Mesodermal cell (in vitro differentiated cells): ENCODE results near the gene TDRD7.

Experiments
- H3K27ac ChIP-seq: 2 replicates; pipeline ENCODE4 v1.7.0; 2013; ENCODE audit warnings: mild to moderate bottlenecking, low read depth, low read length, moderate library complexity; ENCODE audit not compliant: severe bottlenecking
- H3K36me3 ChIP-seq: 2 replicates; pipeline ENCODE4 v1.7.1; 2013; ENCODE audit warnings: mild to moderate bottlenecking, low read length, moderate library complexity; ENCODE audit not compliant: control insufficient read depth, insufficient read depth
- H3K4me1 ChIP-seq: one replicate; pipeline ENCODE4 v1.7.1; 2013; ENCODE audit warnings: mild to moderate bottlenecking, low read length; ENCODE audit not compliant: insufficient read depth, control insufficient read depth, poor library complexity, severe bottlenecking
- H3K4me3 ChIP-seq: 2 replicates; pipeline ENCODE4 v1.7.0; 2013; ENCODE audit warnings: low read length, control low read depth, mild to moderate bottlenecking; ENCODE audit not compliant: insufficient read depth, poor library complexity, severe bottlenecking; ENCODE audit errors: extremely low read depth
- H3K9me3 ChIP-seq: 2 replicates; pipeline ENCODE4 v1.7.1; 2013; ENCODE audit warnings: mild to moderate bottlenecking, low read length, moderate library complexity; ENCODE audit not compliant: control insufficient read depth
- whole genome bisulfite sequencing, 2 experiments: methylation state at CpG; one replicate each; pipeline ENCODE4 v1.1.5; 2013; ENCODE audit warnings: missing lambda C conversion rate in 2 of 2; ENCODE audit not compliant: insufficient coverage in 2 of 2; 5-methylcytosine and 5-hydroxymethylcytosine counted together

The TDRD7 gene

GRCh38 chr9:97373331-97373730, 38.6 kb upstream of the TDRD7 start:
- H3K36me3 ChIP-seq: no peaks in the 10 kb centered on the region
- peaks cover 16% of the 10 kb centered on the region for H3K9me3 ChIP-seq
- 100% methylated on average over 2 to 3 of the region's 4 CpGs for WGBS, 2 experiments
- H3K4me3 ChIP-seq: no peak overlapping the region
- no peak overlapping the region for H3K27ac ChIP-seq
- no peaks in the 10 kb centered on the region for H3K4me1 ChIP-seq

DNA sequence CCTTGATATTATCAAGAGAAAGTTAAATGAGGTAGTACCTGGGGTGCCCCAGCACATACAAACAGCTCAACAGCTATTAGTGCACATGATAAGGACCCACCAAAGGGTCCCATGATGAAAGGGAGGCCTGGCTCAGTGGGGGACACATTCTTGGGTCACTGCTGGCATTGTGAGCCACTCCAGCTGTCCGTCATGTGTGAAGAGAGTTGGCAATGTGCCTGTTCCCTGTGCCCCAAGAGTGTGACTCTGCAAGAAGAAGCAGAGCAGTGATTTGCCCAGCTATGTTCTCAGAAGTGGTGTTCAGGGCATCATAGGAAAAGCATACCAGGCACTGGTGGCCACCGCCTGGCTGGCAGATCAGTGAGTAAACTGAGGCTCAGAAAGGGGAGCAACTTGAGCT, 37.1 kb upstream of the TDRD7 start:
- Histone ChIP-seq H3K9me3 (peaks cover 7% of the 10 kb centered on the region), H3K4me3 (no peak overlapping the region), H3K36me3 (no peaks in the 10 kb centered on the region), H3K27ac (no peak overlapping the region), H3K4me1 (no peaks in the 10 kb centered on the region)
- 88% methylated on average over 2 of the region's 2 CpGs for WGBS, 2 experiments

DNA sequence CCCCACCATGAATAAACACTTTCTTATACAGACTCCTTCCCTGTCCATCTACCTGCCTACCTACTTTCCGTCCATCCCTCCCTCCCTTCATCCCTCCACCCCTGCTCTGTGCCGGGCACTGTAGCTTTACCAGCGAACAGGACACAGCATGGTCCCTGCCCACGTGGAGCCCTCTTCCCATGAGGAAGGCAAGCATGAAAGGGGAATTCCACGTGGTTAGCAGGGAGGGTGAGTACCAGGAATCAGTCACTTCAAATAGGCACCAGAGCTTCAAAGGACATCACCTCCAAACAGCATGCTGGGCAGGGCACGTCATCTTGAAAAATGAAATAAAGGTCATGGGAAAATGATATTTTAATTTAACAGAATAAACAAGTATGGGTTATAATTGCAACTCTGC, 35.0 kb upstream of the TDRD7 start:
- 36 to 75% methylated on average over 2 to 4 of the region's 6 CpGs for WGBS, 2 experiments
- no peak overlapping the region for H3K4me3 ChIP-seq
- no peaks in the 10 kb centered on the region for H3K36me3 ChIP-seq

DNA sequence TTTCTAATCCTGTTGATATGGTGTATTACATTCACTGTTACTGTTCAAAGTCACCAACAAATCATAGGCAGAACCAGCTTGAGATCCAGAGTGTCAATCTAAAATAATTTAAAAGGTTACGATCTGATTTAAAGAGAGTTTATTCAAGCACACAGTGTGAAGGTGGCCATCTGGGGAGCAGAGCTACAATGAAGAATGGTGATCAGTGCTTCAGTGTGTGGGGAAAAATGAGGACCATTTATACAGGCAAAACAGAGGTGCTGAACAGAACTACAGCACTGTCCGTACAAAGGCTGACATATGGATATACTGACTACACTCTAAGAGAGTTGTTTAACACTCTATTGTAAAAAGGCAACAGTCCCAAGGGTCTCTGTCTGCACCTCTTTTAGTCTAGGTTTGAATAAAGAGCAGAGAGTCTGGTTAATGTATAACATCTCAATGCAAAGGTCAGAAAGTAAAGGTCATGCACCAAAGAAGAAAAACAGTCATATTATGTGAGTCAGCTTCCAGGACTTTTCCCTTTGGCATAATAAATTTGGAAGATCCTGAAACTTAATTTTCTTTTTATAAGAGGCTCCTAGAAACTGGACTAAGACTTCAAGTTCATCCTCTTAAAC, 29.7 kb upstream of the TDRD7 start:
- Histone ChIP-seq H3K27ac (no peak overlapping the region), H3K36me3 (no peaks in the 10 kb centered on the region), H3K4me3 (no peak overlapping the region), H3K4me1 (no peaks in the 10 kb centered on the region), H3K9me3 (no peaks in the 10 kb centered on the region)
- WGBS, 2 experiments: 14 to 83% methylated on average over 1 to 2 of the region's 2 CpGs

More for the DNA sequence above, 35.0 kb upstream of the TDRD7 start:
- H3K27ac ChIP-seq: no peak overlapping the region
- H3K4me1 ChIP-seq: no peaks in the 10 kb centered on the region
- H3K9me3 ChIP-seq: no peaks in the 10 kb centered on the region

- Histone ChIP-seq H3K4me1 (no peaks in the 10 kb centered on the region), H3K4me3 (no peak overlapping the region), H3K36me3 (no peaks in the 10 kb centered on the region), H3K27ac (no peak overlapping the region), H3K9me3 (no peaks in the 10 kb centered on the region)
- 80 to 81% methylated on average over 4 of the region's 5 CpGs for WGBS, 2 experiments
These were observed 27.3 kb upstream of the TDRD7 start for GRCh38 chr9:97384406-97385262.

- no peaks in the 10 kb centered on the region for H3K4me1 ChIP-seq
- no peaks in the 10 kb centered on the region for H3K36me3 ChIP-seq
- no peak overlapping the region for H3K4me3 ChIP-seq
- WGBS, 2 experiments: 87 to 93% methylated on average over 12 to 13 of the region's 15 CpGs
- no peaks in the 10 kb centered on the region for H3K9me3 ChIP-seq
- no peak overlapping the region for H3K27ac ChIP-seq
These were observed 26.2 kb upstream of the TDRD7 start for GRCh38 chr9:97385626-97386264.

DNA sequence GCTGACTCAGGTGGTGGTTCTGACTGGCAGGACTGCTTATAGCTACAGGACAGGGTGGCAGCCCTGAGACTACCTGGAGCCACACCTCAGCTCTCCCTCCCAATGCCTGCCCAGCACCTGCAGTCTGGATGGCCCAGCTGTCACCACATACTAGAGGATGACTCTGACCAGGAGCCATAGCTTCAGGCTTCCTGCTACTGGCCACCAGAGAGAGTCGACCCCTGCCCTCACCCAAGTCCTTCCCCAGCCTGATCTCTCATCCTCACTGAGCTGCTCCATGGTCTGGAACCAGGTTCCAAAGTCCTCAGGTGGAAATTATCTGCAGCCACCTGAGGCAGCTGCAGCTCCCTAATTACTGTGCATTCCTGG, 25.6 kb upstream of the TDRD7 start:
- Histone ChIP-seq H3K36me3 (no peaks in the 10 kb centered on the region), H3K9me3 (no peaks in the 10 kb centered on the region), H3K4me1 (no peaks in the 10 kb centered on the region), H3K27ac (no peak overlapping the region), H3K4me3 (no peak overlapping the region)
- WGBS, 2 experiments: 43% methylated on average over 1 of the region's 1 CpG; no CpG with 5 or more reads in 1 of the 2 experiments

- Histone ChIP-seq H3K4me3 (no peak overlapping the region), H3K27ac (no peak overlapping the region), H3K36me3 (no peaks in the 10 kb centered on the region), H3K4me1 (no peaks in the 10 kb centered on the region), H3K9me3 (no peaks in the 10 kb centered on the region)
- WGBS, 2 experiments: 37 to 41% methylated on average over 26 to 27 of the region's 30 CpGs
These were observed 25.0 kb upstream of the TDRD7 start for GRCh38 chr9:97386733-97387503.

DNA sequence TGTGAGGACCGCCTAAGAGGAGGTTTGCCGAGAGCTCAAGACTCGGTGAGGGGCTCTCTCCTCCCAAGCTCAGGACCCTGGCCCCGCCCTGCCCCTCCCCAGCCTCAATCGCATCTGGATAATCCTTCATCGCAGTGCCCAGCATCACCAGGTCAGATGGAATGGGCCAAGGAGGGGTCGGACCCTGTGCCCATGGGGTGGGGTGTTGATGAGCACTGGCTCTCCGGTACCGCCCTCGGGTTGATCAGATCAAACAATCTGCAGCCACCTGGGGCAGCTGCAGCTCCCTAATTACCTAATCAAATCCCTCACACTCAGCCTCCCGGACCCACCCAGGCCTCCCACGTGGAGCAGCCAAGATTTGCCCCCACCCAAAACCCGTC, 24.4 kb upstream of the TDRD7 start:
- Histone ChIP-seq H3K4me1 (no peaks in the 10 kb centered on the region), H3K9me3 (no peaks in the 10 kb centered on the region), H3K27ac (no peak overlapping the region), H3K36me3 (no peaks in the 10 kb centered on the region), H3K4me3 (no peak overlapping the region)
- 78 to 85% methylated on average over 7 to 10 of the region's 13 CpGs for WGBS, 2 experiments

GRCh38 chr9:97387936-97388684, 23.8 kb upstream of the TDRD7 start:
- Histone ChIP-seq H3K4me3 (no peak overlapping the region), H3K36me3 (no peaks in the 10 kb centered on the region), H3K4me1 (no peaks in the 10 kb centered on the region), H3K27ac (no peak overlapping the region), H3K9me3 (no peaks in the 10 kb centered on the region)
- 82 to 92% methylated on average over 4 of the region's 5 CpGs for WGBS, 2 experiments
